B cell (primary cell): ENCODE measurements around the gene C19orf73. TPM values are rescaled to one million over a fixed set of nuclear protein-coding genes. Genes with fewer than 3 reads are reported as not detected.

Experiments
- ATAC-seq: fragments of 200-7000 bp; cut with Tn5 transposase; one replicate; pipeline ENCODE4 v1.10.0; 2021; ENCODE audit warnings: low read depth, mild to moderate bottlenecking, moderate number of reproducible peaks, moderate library complexity
- CTCF ChIA-PET: fragments of 350-600 bp; sonication (Branson Sonifier 250); formaldehyde crosslinking; loops from one replicate; lab custom pipeline; 2021; ENCODE audit warnings: antibody characterized with exemption, inconsistent platforms; lab: Charles Lee
- POLR2A ChIA-PET: fragments of 350-600 bp; sonication (Branson Sonifier 250); formaldehyde crosslinking; loops from one replicate; lab custom pipeline; 2021; ENCODE audit warnings: antibody characterized with exemption; lab: Charles Lee
- DNase-seq: peaks from one replicate; pipeline ENCODE4 v3.0.0; 2013
- H2AFZ ChIP-seq: 2 replicates; pipeline ENCODE4 v1.6.1; 2012; ENCODE audit warnings: mild to moderate bottlenecking, low read depth, low read length; ENCODE audit not compliant: insufficient read depth, poor library complexity, severe bottlenecking
- H3K27ac ChIP-seq, 2 donors: 1 replicate in 1 of 2; 2 replicates in 1 of 2; pipeline ENCODE4 v1.5.1; 2012 to 2013; ENCODE audit warnings: low read length in 2 of 2, mild to moderate bottlenecking in 2 of 2, moderate library complexity in 1 of 2
- H3K27me3 ChIP-seq, 4 experiments: fragments of 200-600 bp in 1 of 4; sonication (generic) in 1 of 4; replicated peaks in 1 of 4; 1 replicate in 2 of 4; 2 replicates in 2 of 4; pipeline versions ENCODE4 v1.6.1 to v1.7.0; 2013 to 2016; ENCODE audit warnings: low read length in 3 of 4, mild to moderate bottlenecking in 2 of 4, mixed read lengths in 1 of 4, moderate library complexity in 1 of 4; ENCODE audit not compliant: insufficient read depth in 4 of 4, control insufficient read depth in 3 of 4; ENCODE audit errors: control extremely low read depth in 1 of 4
- H3K36me3 ChIP-seq, 2 experiments: replicated peaks in 1 of 2; 1 replicate in 1 of 2; 2 replicates in 1 of 2; pipeline versions ENCODE4 v1.6.1 to v1.7.1; 2013; ENCODE audit warnings: low read length in 1 of 2; ENCODE audit not compliant: insufficient read depth in 2 of 2, control insufficient read depth in 1 of 2; ENCODE audit errors: control extremely low read depth in 1 of 2, extremely low read depth in 1 of 2
- H3K4me1 ChIP-seq, 2 donors: fragments of 200-600 bp in 1 of 2; sonication (generic) in 1 of 2; 1 replicate in 1 of 2; 2 replicates in 1 of 2; pipeline versions ENCODE4 v1.5.1 to v1.6.1; 2013 to 2017; ENCODE audit warnings: low read length in 2 of 2; ENCODE audit not compliant: control insufficient read depth in 2 of 2, insufficient read depth in 2 of 2
- H3K4me2 ChIP-seq: replicated peaks from 2 replicates; pipeline ENCODE3; 2012; ENCODE audit warnings: mild to moderate bottlenecking, low read depth, low read length; ENCODE audit not compliant: poor library complexity, severe bottlenecking
- H3K4me3 ChIP-seq, 5 experiments: fragments of 200-600 bp in 1 of 5; sonication (generic) in 1 of 5; 1 replicate in 3 of 5; 2 replicates in 2 of 5; pipeline versions ENCODE4 v1.5.1 to v1.7.0; 2011 to 2016; ENCODE audit warnings: low read length in 4 of 5, mild to moderate bottlenecking in 4 of 5, low read depth in 2 of 5, control low read depth in 1 of 5, moderate library complexity in 1 of 5; ENCODE audit not compliant: insufficient read depth in 1 of 5; ENCODE audit errors: control extremely low read depth in 1 of 5, extremely low read depth in 1 of 5
- H3K79me2 ChIP-seq: fragments of 200-600 bp; sonication (generic); one replicate; pipeline ENCODE4 v1.6.0; 2016; ENCODE audit warnings: low read length; ENCODE audit not compliant: control insufficient read depth, insufficient read depth
- H3K9ac ChIP-seq: fragments of 200-600 bp; sonication (generic); 2 replicates; pipeline ENCODE4 v1.6.1; 2017; ENCODE audit warnings: mild to moderate bottlenecking, low read length, moderate library complexity
- H3K9me3 ChIP-seq, 3 donors: one replicate each; pipeline versions ENCODE4 v1.6.1 to v1.7.1; 2013; ENCODE audit warnings: low read length in 2 of 3; ENCODE audit not compliant: control insufficient read depth in 2 of 3, insufficient read depth in 1 of 3; ENCODE audit errors: control extremely low read depth in 1 of 3
- H4K20me1 ChIP-seq: 2 replicates; pipeline ENCODE4 v1.6.0; 2012; ENCODE audit warnings: mild to moderate bottlenecking, low read length; ENCODE audit not compliant: insufficient read depth, control insufficient read depth, poor library complexity, severe bottlenecking
- H3K27ac Mint-ChIP-seq: one replicate; pipeline ENCODE4 v1.8.0; 2021; ENCODE audit warnings: mixed read lengths
- H3K27me3 Mint-ChIP-seq: one replicate; pipeline ENCODE4 v1.8.0; 2021; ENCODE audit warnings: mixed read lengths
- H3K4me1 Mint-ChIP-seq: one replicate; pipeline ENCODE4 v1.8.0; 2021; ENCODE audit warnings: mixed read lengths
- H3K4me3 Mint-ChIP-seq: one replicate; pipeline ENCODE4 v1.8.0; 2021; ENCODE audit warnings: mixed read lengths
- H3K9me3 Mint-ChIP-seq: one replicate; pipeline ENCODE4 v1.8.0; 2022; ENCODE audit warnings: mixed read lengths; ENCODE audit not compliant: insufficient read depth
- EZH2 ChIP-seq: IDR thresholded peaks from 2 replicates; pipeline ENCODE4 v1.6.1; 2012; ENCODE audit warnings: borderline replicate concordance, low read depth, mild to moderate bottlenecking, moderate library complexity, low read length; ENCODE audit not compliant: insufficient read depth, poor library complexity, severe bottlenecking
- WGBS: methylation state at CpG from one replicate; pipeline ENCODE4 v1.1.5; 2013; ENCODE audit warnings: missing lambda C conversion rate; ENCODE audit not compliant: insufficient coverage; 5-methylcytosine and 5-hydroxymethylcytosine counted together
- intact Hi-C: fragments of 100-400 bp; cut with micrococcal nuclease; formaldehyde crosslinking; loops from one replicate; pipeline ENCODE4 v1.10.0; 2022
- polyA plus RNA-seq: library from polyadenylated mRNA; depleted of rRNA; stranded (reverse); fragments of >200 nt; gene quantifications from 2 replicates; pipeline ENCODE4 v1.2.3, GENCODE V29; 2012
- total RNA-seq, 2 donors: library from RNA; stranded (reverse); fragments of 120-200 nt in 1 of 2; gene quantifications; 1 replicate in 1 of 2; 2 replicates in 1 of 2; pipeline versions ENCODE4 v1.2.3 to v1.2.4, GENCODE V29; 2013 to 2022
- TF ChIP-seq, protein P1 (sequence below): fragments of 200-600 bp; IDR thresholded peaks from one replicate; pipeline ENCODE4 v1.8.0; 2022; ENCODE audit warnings: antibody characterized with exemption, mild to moderate bottlenecking

The C19orf73 gene
- total and polyA plus RNA-seq, 2 donors (not counting 1 experiment from before 2014, with no cell fraction given): 3.9 to 8.2 TPM

GRCh38 chr19:49113762-49114629 is 4.9 kb downstream of the C19orf73 start, which contains the start of gene LIN7B:
Gene LIN7B (plus strand): TSS chr19:49114370. CDS start chr19:49114405, 35 bp downstream.
- Histone ChIP-seq H4K20me1 (no peaks in the 10 kb centered on the region), H2AFZ (peak within 1 kb of the TSS; percentile 82), H3K4me2 (peak within 1 kb of the TSS; percentile 98), H3K27ac (no peak within 1 kb of the TSS), H3K4me3 (peak within 1 kb of the TSS in 4 of 5 experiments; percentile 59 to 78 (median 68)), H3K27me3 (no peaks in the 10 kb centered on the region), H3K9ac (peak within 1 kb of the TSS; percentile 71), H3K9me3 (no peaks in the 10 kb centered on the region), H3K36me3 (peaks cover 0 to 6% of the 10 kb centered on the region in 2 experiments), H3K79me2 (no peaks in the 10 kb centered on the region), H3K4me1 (peaks cover 14 to 31% of the 10 kb centered on the region in 2 donors)
- peak; percentile 90 for DNase-seq
- WGBS: under 1% methylated on average over 60 of the region's 66 CpGs
- ChIA-PET CTCF (interaction anchor here (0.6 to 5.6 kb wide), 19 partner anchors 8 to 550 kb away, joined by 3 to 33 read pairs (median 4); partner anchors contain the start of genes GYS1, NOSIP and RUVBL2), POLR2A (interaction anchor here (1.3 kb wide), 2 partner anchors 14 to 94 kb away, joined by 4 read pairs; a partner anchor contains a TSS)
- no peaks in the 10 kb centered on the region for H3K27me3 Mint-ChIP-seq
- peaks cover 43% of the 10 kb centered on the region for H3K4me1 Mint-ChIP-seq
- intact Hi-C loops: loop anchor here (1.0 to 10.0 kb wide), 7 partner anchors 14 to 561 kb away; partner anchors contain the start of genes DBP, GYS1, PRMT1 and RUVBL2
- peak within 1 kb of the TSS; percentile 74 for H3K27ac Mint-ChIP-seq
- ATAC-seq: peak; percentile 59
- no peak for TF ChIP-seq EZH2
- TF ChIP-seq, protein P1, sequence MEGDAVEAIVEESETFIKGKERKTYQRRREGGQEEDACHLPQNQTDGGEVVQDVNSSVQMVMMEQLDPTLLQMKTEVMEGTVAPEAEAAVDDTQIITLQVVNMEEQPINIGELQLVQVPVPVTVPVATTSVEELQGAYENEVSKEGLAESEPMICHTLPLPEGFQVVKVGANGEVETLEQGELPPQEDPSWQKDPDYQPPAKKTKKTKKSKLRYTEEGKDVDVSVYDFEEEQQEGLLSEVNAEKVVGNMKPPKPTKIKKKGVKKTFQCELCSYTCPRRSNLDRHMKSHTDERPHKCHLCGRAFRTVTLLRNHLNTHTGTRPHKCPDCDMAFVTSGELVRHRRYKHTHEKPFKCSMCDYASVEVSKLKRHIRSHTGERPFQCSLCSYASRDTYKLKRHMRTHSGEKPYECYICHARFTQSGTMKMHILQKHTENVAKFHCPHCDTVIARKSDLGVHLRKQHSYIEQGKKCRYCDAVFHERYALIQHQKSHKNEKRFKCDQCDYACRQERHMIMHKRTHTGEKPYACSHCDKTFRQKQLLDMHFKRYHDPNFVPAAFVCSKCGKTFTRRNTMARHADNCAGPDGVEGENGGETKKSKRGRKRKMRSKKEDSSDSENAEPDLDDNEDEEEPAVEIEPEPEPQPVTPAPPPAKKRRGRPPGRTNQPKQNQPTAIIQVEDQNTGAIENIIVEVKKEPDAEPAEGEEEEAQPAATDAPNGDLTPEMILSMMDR: peak; percentile 78
- peak within 1 kb of the TSS; percentile 93 for H3K4me3 Mint-ChIP-seq
- H3K9me3 Mint-ChIP-seq: no peaks in the 10 kb centered on the region
